IMR-90 (cell line): ENCODE results near the gene ATP5F1D. TPM values are rescaled to one million over a fixed set of nuclear protein-coding genes. Genes with fewer than 3 reads are reported as not detected.

Experiments used
- ATAC-seq: fragments of 200-7000 bp; cut with Tn5 transposase; 2 replicates; pipeline ENCODE4 v1.9.1; 2020; ENCODE audit warnings: low read depth, mild to moderate bottlenecking, moderate library complexity
- BruUV-seq: library from RNA; stranded (reverse); fragments of 400-500 nt; replicated peaks from 2 replicates; lab custom pipeline; 2021; lab: Mats Ljungman, UMichigan
- CTCF ChIA-PET: fragments of 300-600 bp; formaldehyde crosslinking; extraction: SDS; loops from one replicate; lab custom pipeline; 2021; ENCODE audit warnings: antibody characterized with exemption; lab: Yijun Ruan, JAX
- POLR2A ChIA-PET: fragments of 300-600 bp; sonication (Branson Sonifier 250); formaldehyde crosslinking; loops from one replicate; lab custom pipeline; 2022; ENCODE audit warnings: antibody characterized with exemption; ENCODE audit not compliant: unreplicated experiment; lab: Charles Lee
- DNase-seq: peaks from one replicate; pipeline ENCODE4 v3.0.0; 2013
- H2AFZ ChIP-seq: replicated peaks from 2 replicates; pipeline ENCODE3; 2013; ENCODE audit warnings: low read length, mild to moderate bottlenecking; ENCODE audit not compliant: poor library complexity
- H2AK5ac ChIP-seq: 2 replicates; pipeline ENCODE4 v1.6.1; 2013; ENCODE audit warnings: low read depth, low read length, inconsistent platforms
- H2AK9ac ChIP-seq: replicated peaks from 2 replicates; pipeline ENCODE3; 2013; ENCODE audit warnings: mild to moderate bottlenecking, low read depth, low read length, moderate library complexity; ENCODE audit not compliant: poor library complexity
- H2BK120ac ChIP-seq: 2 replicates; pipeline ENCODE4 v1.6.1; 2013; ENCODE audit warnings: low read depth, low read length, inconsistent platforms
- H2BK15ac ChIP-seq: 3 replicates; pipeline ENCODE4 v1.6.1; 2013; ENCODE audit warnings: low read depth, low read length, inconsistent platforms
- H2BK20ac ChIP-seq: 2 replicates; pipeline ENCODE4 v1.6.1; 2013; ENCODE audit warnings: low read depth, mild to moderate bottlenecking, inconsistent platforms, low read length, moderate library complexity
- H2BK5ac ChIP-seq: 2 replicates; pipeline ENCODE4 v1.6.1; 2013; ENCODE audit warnings: mild to moderate bottlenecking, low read depth, low read length, inconsistent platforms; ENCODE audit not compliant: poor library complexity, severe bottlenecking
- H3K14ac ChIP-seq: replicated peaks from 2 replicates; pipeline ENCODE4 v1.6.1; 2013; ENCODE audit warnings: low read depth, low read length, inconsistent platforms
- H3K18ac ChIP-seq: 2 replicates; pipeline ENCODE4 v1.6.1; 2013; ENCODE audit warnings: low read depth, low read length, control low read depth
- H3K23ac ChIP-seq: 2 replicates; pipeline ENCODE4 v1.6.1; 2013; ENCODE audit warnings: low read depth, low read length, inconsistent platforms
- H3K27ac ChIP-seq: 2 replicates; pipeline ENCODE4 v1.5.1; 2013; ENCODE audit warnings: mild to moderate bottlenecking, control low read depth, low read length; ENCODE audit not compliant: insufficient read depth
- H3K27me3 ChIP-seq: 2 replicates; pipeline ENCODE4 v1.6.1; 2013; ENCODE audit warnings: low read length; ENCODE audit not compliant: control insufficient read depth, insufficient read depth
- H3K36me3 ChIP-seq: 2 replicates; pipeline ENCODE4 v1.6.1; 2013; ENCODE audit warnings: low read length, mixed read lengths; ENCODE audit not compliant: control insufficient read depth, insufficient read depth
- H3K4ac ChIP-seq: 2 replicates; pipeline ENCODE4 v1.6.1; 2013; ENCODE audit warnings: low read depth, low read length, inconsistent platforms
- H3K4me1 ChIP-seq: 2 replicates; pipeline ENCODE4 v1.6.1; 2013; ENCODE audit warnings: low read length, mixed read lengths; ENCODE audit not compliant: control insufficient read depth, insufficient read depth
- H3K4me2 ChIP-seq: 2 replicates; pipeline ENCODE4 v1.6.1; 2013; ENCODE audit warnings: low read depth, mild to moderate bottlenecking, control low read depth, low read length, moderate library complexity
- H3K4me3 ChIP-seq: 2 replicates; pipeline ENCODE4 v1.5.1; 2013; ENCODE audit warnings: low read depth, mild to moderate bottlenecking, control low read depth, low read length, moderate library complexity; ENCODE audit not compliant: insufficient read depth
- H3K56ac ChIP-seq: 2 replicates; pipeline ENCODE4 v1.6.1; 2013; ENCODE audit warnings: low read length, inconsistent platforms; ENCODE audit not compliant: insufficient read depth; ENCODE audit errors: extremely low read depth
- H3K79me1 ChIP-seq, 2 experiments: 2 replicates each; pipeline ENCODE4 v1.6.1; 2013; ENCODE audit warnings: low read length in 2 of 2, inconsistent platforms in 1 of 2, low read depth in 1 of 2
- H3K9ac ChIP-seq: 2 replicates; pipeline ENCODE4 v1.6.1; 2013; ENCODE audit warnings: low read depth, low read length, control low read depth
- H3K9me1 ChIP-seq: 2 replicates; pipeline ENCODE4 v1.6.1; 2013; ENCODE audit warnings: low read length, inconsistent platforms; ENCODE audit not compliant: insufficient read depth
- H3K9me3 ChIP-seq: 2 replicates; pipeline ENCODE4 v1.6.1; 2013; ENCODE audit warnings: low read length; ENCODE audit not compliant: control insufficient read depth, insufficient read depth
- H4K20me1 ChIP-seq: 2 replicates; pipeline ENCODE4 v1.6.1; 2013; ENCODE audit warnings: low read length, inconsistent platforms; ENCODE audit not compliant: insufficient read depth
- H4K5ac ChIP-seq: 2 replicates; pipeline ENCODE4 v1.6.1; 2013; ENCODE audit warnings: mild to moderate bottlenecking, low read depth, low read length, control low read depth
- H4K8ac ChIP-seq, 2 experiments: 2 replicates each; pipeline ENCODE4 v1.6.1; 2013; ENCODE audit warnings: low read depth in 2 of 2, low read length in 2 of 2, control low read depth in 1 of 2, inconsistent platforms in 1 of 2
- H4K91ac ChIP-seq: 2 replicates; pipeline ENCODE4 v1.6.1; 2013; ENCODE audit warnings: low read depth, low read length, inconsistent platforms; ENCODE audit not compliant: insufficient read depth
- BHLHE40 ChIP-seq: fragments of 150-350 bp; IDR thresholded peaks from 2 replicates; pipeline ENCODE4 v1.6.1; 2016; ENCODE audit warnings: mild to moderate bottlenecking, low read depth, low read length
- CEBPB ChIP-seq: IDR thresholded peaks from 2 replicates; pipeline ENCODE4 v1.6.1; 2012; ENCODE audit warnings: low read depth, low read length, improper control_type of control experiment
- CHD1 ChIP-seq: IDR thresholded peaks from 2 replicates; pipeline ENCODE4 v1.6.1; 2012; ENCODE audit warnings: low read depth, low read length, improper control_type of control experiment
- CTCF ChIP-seq: conservative IDR thresholded peaks from 2 replicates; pipeline ENCODE4 v1.5.1; 2012; ENCODE audit warnings: mild to moderate bottlenecking, low read depth, low read length, improper control_type of control experiment
- FOS ChIP-seq: fragments of 150-350 bp; IDR thresholded peaks from 2 replicates; pipeline ENCODE4 v1.6.1; 2016; ENCODE audit warnings: low read depth, low read length
- MAFK ChIP-seq: IDR thresholded peaks from 2 replicates; pipeline ENCODE4 v1.6.1; 2012; ENCODE audit warnings: low read depth, low read length, improper control_type of control experiment
- MXI1 ChIP-seq: IDR thresholded peaks from 2 replicates; pipeline ENCODE4 v1.6.1; 2012; ENCODE audit warnings: low read depth, mild to moderate bottlenecking, low read length, moderate library complexity, borderline replicate concordance
- NFE2L2 ChIP-seq: fragments of 150-350 bp; IDR thresholded peaks from 2 replicates; pipeline ENCODE4 v1.6.1; 2016; ENCODE audit warnings: low read depth, mild to moderate bottlenecking, low read length
- POLR2A ChIP-seq: IDR thresholded peaks from 2 replicates; pipeline ENCODE4 v1.6.1; 2012; ENCODE audit warnings: mild to moderate bottlenecking, low read depth, low read length
- RAD21 ChIP-seq: IDR thresholded peaks from 2 replicates; pipeline ENCODE4 v1.6.1; 2012; ENCODE audit warnings: low read length, improper control_type of control experiment
- RFX5 ChIP-seq: IDR thresholded peaks from 2 replicates; pipeline ENCODE4 v1.8.0; 2012; ENCODE audit warnings: low read depth, mild to moderate bottlenecking, low read length, moderate library complexity
- SMC3 ChIP-seq: fragments of 150-350 bp; IDR thresholded peaks from 2 replicates; pipeline ENCODE4 v1.6.1; 2016; ENCODE audit warnings: low read depth, mild to moderate bottlenecking, antibody characterized with exemption, low read length, moderate library complexity
- WGBS, 2 experiments: methylation state at CpG; one replicate each; pipeline versions ENCODE4 v1.1.5 to v1.1.7; 2013; ENCODE audit warnings: missing lambda C conversion rate in 2 of 2; ENCODE audit not compliant: insufficient read length in 1 of 2; ENCODE audit errors: extremely low coverage in 2 of 2; 5-methylcytosine and 5-hydroxymethylcytosine counted together
- dilution Hi-C: fragments of 300-500 bp; cut with HindIII; formaldehyde crosslinking; loops from one replicate; pipeline ENCODE4 v1.14.3; 2018; ENCODE audit warnings: low sequenced_read_pairs; ENCODE audit not compliant: unreplicated experiment
- in situ Hi-C: fragments of 300-500 bp; cut with MboI; formaldehyde crosslinking; loops from 3 replicates; pipeline ENCODE4 v1.14.3; 2019; ENCODE audit warnings: low sequenced_read_pairs, inconsistent platforms, mixed read lengths
- intact Hi-C: fragments of 100-400 bp; cut with micrococcal nuclease; formaldehyde crosslinking; loops from 2 replicates; pipeline ENCODE4 v1.10.0; 2022
- polyA plus RNA-seq, 3 experiments: library from polyadenylated mRNA; depleted of rRNA; stranded (reverse); fragments of >200 nt; gene quantifications; 2 replicates each; pipeline ENCODE4 v1.2.3, GENCODE V29; 2012; ENCODE audit warnings: low replicate concordance in 1 of 3
- total RNA-seq: library from RNA; depleted of rRNA; stranded (reverse); fragments of >200 nt; gene quantifications from 2 replicates; pipeline ENCODE4 v1.2.3, GENCODE V29; 2012
- TF ChIP-seq, protein P1 (sequence below): fragments of 150-350 bp; IDR thresholded peaks from 2 replicates; pipeline ENCODE4 v1.6.1; 2016; ENCODE audit warnings: low read depth, mild to moderate bottlenecking, low read length, moderate library complexity, borderline replicate concordance
- TF ChIP-seq, protein P2 (sequence below): fragments of 150-350 bp; IDR thresholded peaks from 2 replicates; pipeline ENCODE4 v1.6.1; 2017; ENCODE audit warnings: mild to moderate bottlenecking, antibody characterized with exemption, low read length, low read depth

The ATP5F1D gene
- total and polyA plus RNA-seq, 2 of the 4 experiments (the other 2 are of a cell fraction) = 7.3 to 140 TPM

- peak within 1 kb of the TSS; percentile 94 for H2AFZ ChIP-seq
- peak within 1 kb of the TSS; percentile 93 for H3K4me3 ChIP-seq
- H3K56ac ChIP-seq = peak within 1 kb of the TSS; percentile 90
- H4K8ac ChIP-seq = peak within 1 kb of the TSS in 1 of 2 experiments; percentile 85; a peak in 2 of 4 replicates
- peak within 1 kb of the TSS; percentile 98 for H3K14ac ChIP-seq
- H3K9me1 ChIP-seq = no peaks in the 10 kb centered on the region
- H3K9me3 ChIP-seq = no peaks in the 10 kb centered on the region
- peak within 1 kb of the TSS; percentile 94 for H2BK120ac ChIP-seq
- H3K4ac ChIP-seq = peak within 1 kb of the TSS; percentile 95
- H4K20me1 ChIP-seq = peaks cover 52% of the 10 kb centered on the region
- H2BK20ac ChIP-seq = peak within 1 kb of the TSS; percentile 46; the same call in 1 of the 2 replicates
- ATAC-seq = peak; percentile 40
- peaks cover 14% of the 10 kb centered on the region for H3K4me1 ChIP-seq
- H2AK9ac ChIP-seq = peak within 1 kb of the TSS; percentile 100
- peak within 1 kb of the TSS; percentile 30; the same call in 1 of the 3 replicates for H2BK15ac ChIP-seq
- peak within 1 kb of the TSS; percentile 97 for H2BK5ac ChIP-seq
- H3K36me3 ChIP-seq = peaks cover 22% of the 10 kb centered on the region
- BruUV-seq = no TSS peak
- in situ Hi-C loops (no loop called here), intact Hi-C loops (loop anchor here (1.0 kb wide), 1 partner anchor 18 kb away; no protein-coding TSS in a partner anchor), dilution Hi-C loops (no loop called here)
- no peaks in the 10 kb centered on the region for H3K27me3 ChIP-seq
- DNase-seq = peak; percentile 86
- H3K23ac ChIP-seq = peak within 1 kb of the TSS; percentile 78
- peak within 1 kb of the TSS; percentile 80; the same call in 1 of the 2 replicates for H3K18ac ChIP-seq
- H3K79me1 ChIP-seq = peaks cover 0 to 42% of the 10 kb centered on the region in 2 experiments; a peak in 2 of 4 replicates
- H3K4me2 ChIP-seq = peak within 1 kb of the TSS; percentile 89
- WGBS, 2 experiments = 0% methylated on average over 1 of the region's 60 CpGs; no CpG with 5 or more reads in 1 of the 2 experiments
- POLR2A ChIA-PET = interaction anchor here (1.0 kb wide), 1 partner anchor 21 kb away, joined by 3 read pairs; no protein-coding TSS in a partner anchor
- peak within 1 kb of the TSS; percentile 98 for H3K27ac ChIP-seq
- H4K91ac ChIP-seq = peak within 1 kb of the TSS; percentile 95
- CTCF ChIA-PET = no interaction called here
- peak within 1 kb of the TSS; percentile 98 for H2AK5ac ChIP-seq
- H4K5ac ChIP-seq = 0 out of 2 replicates have a peak within 1 kb of the TSS, but pooled peaks have one; percentile 60
- H3K9ac ChIP-seq = peak within 1 kb of the TSS; percentile 94
- TF ChIP-seq POLR2A (peak; percentile 98), CHD1 (no peak), CEBPB (no peak), CTCF (peak; percentile 43; the same call in 1 of the 2 replicates), RFX5 (no peak), SMC3 (no peak), RAD21 (no peak), NFE2L2 (0 out of 2 replicates have a peak, but pooled peaks have one; percentile 14), BHLHE40 (peak; percentile 81), MXI1 (peak; percentile 11; the same call in 1 of the 2 replicates), MAFK (peak; percentile 9; the same call in 1 of the 2 replicates), FOS (peak; percentile 56)
- TF ChIP-seq, protein P1, sequence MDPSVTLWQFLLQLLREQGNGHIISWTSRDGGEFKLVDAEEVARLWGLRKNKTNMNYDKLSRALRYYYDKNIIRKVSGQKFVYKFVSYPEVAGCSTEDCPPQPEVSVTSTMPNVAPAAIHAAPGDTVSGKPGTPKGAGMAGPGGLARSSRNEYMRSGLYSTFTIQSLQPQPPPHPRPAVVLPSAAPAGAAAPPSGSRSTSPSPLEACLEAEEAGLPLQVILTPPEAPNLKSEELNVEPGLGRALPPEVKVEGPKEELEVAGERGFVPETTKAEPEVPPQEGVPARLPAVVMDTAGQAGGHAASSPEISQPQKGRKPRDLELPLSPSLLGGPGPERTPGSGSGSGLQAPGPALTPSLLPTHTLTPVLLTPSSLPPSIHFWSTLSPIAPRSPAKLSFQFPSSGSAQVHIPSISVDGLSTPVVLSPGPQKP = no peak
- TF ChIP-seq, protein P2, sequence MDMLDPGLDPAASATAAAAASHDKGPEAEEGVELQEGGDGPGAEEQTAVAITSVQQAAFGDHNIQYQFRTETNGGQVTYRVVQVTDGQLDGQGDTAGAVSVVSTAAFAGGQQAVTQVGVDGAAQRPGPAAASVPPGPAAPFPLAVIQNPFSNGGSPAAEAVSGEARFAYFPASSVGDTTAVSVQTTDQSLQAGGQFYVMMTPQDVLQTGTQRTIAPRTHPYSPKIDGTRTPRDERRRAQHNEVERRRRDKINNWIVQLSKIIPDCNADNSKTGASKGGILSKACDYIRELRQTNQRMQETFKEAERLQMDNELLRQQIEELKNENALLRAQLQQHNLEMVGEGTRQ = 0 out of 2 replicates have a peak, but pooled peaks have one; percentile 23
These were observed 6.7 kb downstream of the ATP5F1D start, which contains the start of gene MIDN for GRCh38 chr19:1248139-1248785. Gene MIDN (plus strand): TSS chr19:1248583. CDS start chr19:1250297, 1,714 bp downstream.
